ENCODE measurements around the gene XRRA1. TPM values are rescaled to one million over a fixed set of nuclear protein-coding genes. Genes with fewer than 3 reads are reported as not detected.
A peak's percentile ranks its signal among the peaks of the same experiment; 100 is the strongest.

The XRRA1 gene
- total and polyA plus RNA-seq, 7 experiments from 2014 or later, result 11.3 to 20.8 (median 17.8) TPM

GRCh38 chr11:74926304-74927030 is 22.4 kb downstream of the XRRA1 start:
- no peaks in the 10 kb centered on the region for H3K27me3 ChIP-seq (ENCODE audit: control insufficient read depth in 2 of 2, insufficient read depth in 2 of 2, low read length in 2 of 2)
- no peaks in the 10 kb centered on the region for H3K4me1 ChIP-seq (ENCODE audit: control insufficient read depth in 2 of 2, insufficient read depth in 2 of 2, low read length in 2 of 2)
- Mint-ChIP-seq H3K9me3 (no peaks in the 10 kb centered on the region), H3K4me1 (peaks cover 0 to 28% (median 0%) of the 10 kb centered on the region in 7 donors), H3K36me3 (peaks cover 0 to 17% (median 3%) of the 10 kb centered on the region in 5 donors), H3K27ac (peak overlapping the region in 1 of 9 donors; percentile 56), H3K4me3 (peak overlapping the region in 1 of 10 donors; percentile 40), H3K27me3 (no peaks in the 10 kb centered on the region)
- DNase-seq, result peak in 1 of 9 donors; percentile 43
- H3K9me3 ChIP-seq (ENCODE audit: control insufficient read depth in 2 of 3, low read length in 3 of 3), result no peaks in the 10 kb centered on the region
- CTCF ChIA-PET, result interaction anchor here (0.8 to 1.9 kb wide), 7 partner anchors 8 to 319 kb away, joined by 3 to 5 read pairs (median 3); no protein-coding TSS in a partner anchor
- intact Hi-C loops (cut with micrococcal nuclease), result no loop called here
- peaks cover 0 to 34% (median 0%) of the 10 kb centered on the region in 3 experiments for H3K36me3 ChIP-seq (ENCODE audit: control insufficient read depth in 2 of 3, insufficient read depth in 3 of 3, low read length in 3 of 3)
- POLR2A ChIA-PET, result interaction anchor here (1.2 kb wide), 1 partner anchor 433 kb away, joined by 3 read pairs; the partner anchor contains the start of gene LIPT2
- H3K27ac ChIP-seq (ENCODE audit: low read depth, low read length), result no peak overlapping the region
- no peak for ATAC-seq
- H3K4me3 ChIP-seq (ENCODE audit: low read length), result no peak overlapping the region

- DNase-seq, result no peak
- CTCF ChIA-PET, result interaction anchor here (1.1 to 1.4 kb wide), 2 partner anchors 9 to 13 kb away, joined by 3 read pairs; no protein-coding TSS in a partner anchor
- H3K36me3 ChIP-seq (ENCODE audit: control insufficient read depth in 2 of 3, insufficient read depth in 3 of 3, low read length in 3 of 3), result peaks cover 0 to 41% (median 4%) of the 10 kb centered on the region in 3 experiments
- intact Hi-C loops (cut with micrococcal nuclease), result no loop called here
- no peaks in the 10 kb centered on the region for H3K9me3 Mint-ChIP-seq
- H3K27ac ChIP-seq (ENCODE audit: low read depth, low read length), result no peak overlapping the region
- H3K4me1 ChIP-seq (ENCODE audit: control insufficient read depth in 2 of 2, insufficient read depth in 2 of 2, low read length in 2 of 2), result no peaks in the 10 kb centered on the region
- no peaks in the 10 kb centered on the region for H3K9me3 ChIP-seq (ENCODE audit: control insufficient read depth in 2 of 3, low read length in 3 of 3)
- POLR2A ChIA-PET, result no interaction called here
- H3K27ac Mint-ChIP-seq, result peak overlapping the region in 1 of 9 donors; percentile 9
- no peak for ATAC-seq
- H3K36me3 Mint-ChIP-seq, result peaks cover 6 to 29% (median 9%) of the 10 kb centered on the region in 5 donors
- H3K4me3 ChIP-seq (ENCODE audit: low read length), result no peak overlapping the region
- peaks cover 0 to 28% (median 0%) of the 10 kb centered on the region in 7 donors for H3K4me1 Mint-ChIP-seq
- no peaks in the 10 kb centered on the region for H3K27me3 ChIP-seq (ENCODE audit: control insufficient read depth in 2 of 2, insufficient read depth in 2 of 2, low read length in 2 of 2)
- no peak overlapping the region for H3K4me3 Mint-ChIP-seq
- no peaks in the 10 kb centered on the region for H3K27me3 Mint-ChIP-seq
Observed at GRCh38 chr11:74925281-74925680, 23.6 kb downstream of the XRRA1 start.

DNA sequence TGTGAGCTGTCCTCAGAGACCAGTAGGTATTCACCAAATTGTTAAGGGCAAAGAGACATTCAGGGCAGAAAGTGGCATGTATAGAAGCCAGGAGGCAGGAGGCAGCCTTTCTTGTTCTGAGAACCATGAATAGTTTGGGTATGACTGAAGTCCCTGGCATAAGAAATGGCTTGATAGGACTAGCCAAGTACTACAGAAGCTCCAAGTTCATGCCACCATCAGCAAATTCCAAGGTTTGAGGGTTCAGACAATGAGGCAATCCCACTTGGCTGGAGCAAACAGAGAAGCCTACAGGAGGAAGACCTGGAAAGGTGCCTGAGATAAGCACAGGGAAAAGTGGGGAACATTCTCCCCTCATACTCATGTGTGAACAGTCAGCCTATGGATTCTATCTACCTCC is 25.8 kb downstream of the XRRA1 start:
- CTCF ChIA-PET, result no interaction called here
- H3K4me1 Mint-ChIP-seq, result peaks cover 0 to 28% (median 0%) of the 10 kb centered on the region in 7 donors
- POLR2A ChIA-PET, result no interaction called here
- intact Hi-C loops (cut with micrococcal nuclease), result no loop called here
- peaks cover 4 to 45% (median 8%) of the 10 kb centered on the region in 3 experiments for H3K36me3 ChIP-seq (ENCODE audit: control insufficient read depth in 2 of 3, insufficient read depth in 3 of 3, low read length in 3 of 3)
- H3K27ac ChIP-seq (ENCODE audit: low read depth, low read length), result no peak overlapping the region
- H3K27me3 ChIP-seq (ENCODE audit: control insufficient read depth in 2 of 2, insufficient read depth in 2 of 2, low read length in 2 of 2), result no peaks in the 10 kb centered on the region
- no peak overlapping the region for H3K4me3 ChIP-seq (ENCODE audit: low read length)
- no peaks in the 10 kb centered on the region for H3K9me3 Mint-ChIP-seq
- peaks cover 15 to 50% (median 29%) of the 10 kb centered on the region in 5 donors for H3K36me3 Mint-ChIP-seq
- no peaks in the 10 kb centered on the region for H3K4me1 ChIP-seq (ENCODE audit: control insufficient read depth in 2 of 2, insufficient read depth in 2 of 2, low read length in 2 of 2)
- H3K9me3 ChIP-seq (ENCODE audit: control insufficient read depth in 2 of 3, low read length in 3 of 3), result no peaks in the 10 kb centered on the region
- no peaks in the 10 kb centered on the region for H3K27me3 Mint-ChIP-seq
- H3K4me3 Mint-ChIP-seq, result no peak overlapping the region
- no peak overlapping the region for H3K27ac Mint-ChIP-seq
- ATAC-seq (no peak), DNase-seq (no peak)

DNA sequence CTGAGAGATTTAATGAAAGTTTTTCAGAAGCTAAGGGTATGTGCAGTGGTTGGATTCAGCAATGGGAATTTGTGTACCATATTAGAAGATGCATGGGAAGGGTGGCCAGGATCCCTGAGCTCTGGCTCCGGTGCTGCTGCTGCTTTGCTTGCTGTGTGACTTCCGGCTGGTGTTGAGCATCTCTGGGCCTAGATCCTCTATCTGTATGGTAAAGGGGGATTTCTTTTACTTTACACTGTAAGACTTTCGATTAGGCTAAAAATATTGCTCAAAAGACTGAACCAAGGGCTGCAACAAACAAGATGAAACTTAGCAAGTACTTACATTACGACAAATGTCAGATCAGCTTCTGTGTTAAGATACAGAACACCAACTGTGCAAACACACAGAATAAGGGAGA is 39.1 kb downstream of the XRRA1 start:
- H3K27me3 ChIP-seq (ENCODE audit: control insufficient read depth in 2 of 2, insufficient read depth in 2 of 2, low read length in 2 of 2), result no peaks in the 10 kb centered on the region
- H3K36me3 ChIP-seq (ENCODE audit: control insufficient read depth in 2 of 3, insufficient read depth in 3 of 3, low read length in 3 of 3), result peaks cover 0 to 54% (median 0%) of the 10 kb centered on the region in 3 experiments
- peaks cover 0 to 9% (median 4%) of the 10 kb centered on the region in 7 donors for H3K4me1 Mint-ChIP-seq
- intact Hi-C loops (cut with micrococcal nuclease), result no loop called here
- H3K27me3 Mint-ChIP-seq, result no peaks in the 10 kb centered on the region
- H3K4me3 ChIP-seq (ENCODE audit: low read length), result no peak overlapping the region
- ChIA-PET POLR2A (no interaction called here), CTCF (interaction anchor here (0.7 to 1.0 kb wide), 3 partner anchors 19 to 535 kb away, joined by 3 read pairs; no protein-coding TSS in a partner anchor)
- no peak for ATAC-seq
- no peaks in the 10 kb centered on the region for H3K4me1 ChIP-seq (ENCODE audit: control insufficient read depth in 2 of 2, insufficient read depth in 2 of 2, low read length in 2 of 2)
- no peak overlapping the region for H3K27ac Mint-ChIP-seq
- H3K36me3 Mint-ChIP-seq, result peaks cover 12 to 69% (median 31%) of the 10 kb centered on the region in 5 donors
- H3K9me3 Mint-ChIP-seq, result no peaks in the 10 kb centered on the region
- DNase-seq, result no peak
- H3K9me3 ChIP-seq (ENCODE audit: control insufficient read depth in 2 of 3, low read length in 3 of 3), result no peaks in the 10 kb centered on the region
- no peak overlapping the region for H3K4me3 Mint-ChIP-seq
- H3K27ac ChIP-seq (ENCODE audit: low read depth, low read length), result no peak overlapping the region

DNA sequence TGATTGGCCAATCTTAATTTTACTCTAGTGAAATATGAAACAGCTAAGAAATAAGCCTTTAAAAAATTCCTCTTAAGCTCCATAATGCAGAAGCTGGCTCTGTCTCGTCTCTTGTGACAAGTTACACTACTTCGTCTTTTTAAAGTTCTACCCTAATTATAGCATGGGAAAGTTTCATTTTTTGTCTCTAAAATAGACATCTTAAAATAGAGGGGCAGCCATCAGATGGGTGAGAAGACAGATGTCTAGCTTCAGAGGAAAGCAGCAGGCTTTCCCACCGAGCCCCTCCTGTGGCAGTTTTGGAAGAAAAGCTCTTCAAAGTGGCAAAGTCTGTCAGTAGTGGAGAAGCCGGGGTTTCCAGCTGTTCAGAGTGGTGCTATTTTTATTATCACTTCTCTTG is 39.5 kb downstream of the XRRA1 start:
- H3K27ac ChIP-seq (ENCODE audit: low read depth, low read length), result no peak overlapping the region
- H3K9me3 Mint-ChIP-seq, result no peaks in the 10 kb centered on the region
- no peaks in the 10 kb centered on the region for H3K27me3 ChIP-seq (ENCODE audit: control insufficient read depth in 2 of 2, insufficient read depth in 2 of 2, low read length in 2 of 2)
- no peak overlapping the region for H3K4me3 Mint-ChIP-seq
- H3K36me3 ChIP-seq (ENCODE audit: control insufficient read depth in 2 of 3, insufficient read depth in 3 of 3, low read length in 3 of 3), result peaks cover 0 to 54% (median 0%) of the 10 kb centered on the region in 3 experiments
- no peak overlapping the region for H3K4me3 ChIP-seq (ENCODE audit: low read length)
- no peaks in the 10 kb centered on the region for H3K9me3 ChIP-seq (ENCODE audit: control insufficient read depth in 2 of 3, low read length in 3 of 3)
- intact Hi-C loops (cut with micrococcal nuclease), result no loop called here
- ChIA-PET CTCF (interaction anchor here (0.7 to 1.0 kb wide), 3 partner anchors 20 to 535 kb away, joined by 3 read pairs; no protein-coding TSS in a partner anchor), POLR2A (no interaction called here)
- no peaks in the 10 kb centered on the region for H3K27me3 Mint-ChIP-seq
- peaks cover 0 to 9% (median 4%) of the 10 kb centered on the region in 7 donors for H3K4me1 Mint-ChIP-seq
- no peaks in the 10 kb centered on the region for H3K4me1 ChIP-seq (ENCODE audit: control insufficient read depth in 2 of 2, insufficient read depth in 2 of 2, low read length in 2 of 2)
- H3K27ac Mint-ChIP-seq, result no peak overlapping the region
- DNase-seq, result no peak
- ATAC-seq, result no peak
- peaks cover 12 to 67% (median 26%) of the 10 kb centered on the region in 5 donors for H3K36me3 Mint-ChIP-seq

- peak overlapping the region in 6 of 9 donors; percentile 7 to 84 (median 28) for H3K27ac Mint-ChIP-seq
- Histone ChIP-seq H3K4me1 (ENCODE audit: control insufficient read depth in 2 of 2, insufficient read depth in 2 of 2, low read length in 2 of 2) (no peaks in the 10 kb centered on the region), H3K36me3 (ENCODE audit: control insufficient read depth in 2 of 3, insufficient read depth in 3 of 3, low read length in 3 of 3) (peaks cover 0 to 39% (median 5%) of the 10 kb centered on the region in 3 experiments), H3K27me3 (ENCODE audit: control insufficient read depth in 2 of 2, insufficient read depth in 2 of 2, low read length in 2 of 2) (no peaks in the 10 kb centered on the region), H3K4me3 (ENCODE audit: low read length) (no peak overlapping the region), H3K27ac (ENCODE audit: low read depth, low read length) (no peak overlapping the region), H3K9me3 (ENCODE audit: control insufficient read depth in 2 of 3, low read length in 3 of 3) (no peaks in the 10 kb centered on the region)
- no peaks in the 10 kb centered on the region for H3K27me3 Mint-ChIP-seq
- no peak overlapping the region for H3K4me3 Mint-ChIP-seq
- intact Hi-C loops (cut with micrococcal nuclease), result no loop called here
- ChIA-PET POLR2A (no interaction called here), CTCF (no interaction called here)
- peaks cover 0 to 9% (median 3%) of the 10 kb centered on the region in 7 donors for H3K4me1 Mint-ChIP-seq
- no peak for ATAC-seq
- peaks cover 23 to 72% (median 44%) of the 10 kb centered on the region in 5 donors for H3K36me3 Mint-ChIP-seq
- no peak for DNase-seq
- H3K9me3 Mint-ChIP-seq, result peaks cover 5 to 26% (median 18%) of the 10 kb centered on the region in 11 donors
Observed at GRCh38 chr11:74905326-74905725, 43.6 kb downstream of the XRRA1 start.

Data from naive thymus-derived CD4-positive, alpha-beta T cell (primary cell).